Endodermal cell (in vitro differentiated cells): Measurements from ENCODE around the gene CREB3. TPM values are rescaled to one million over a fixed set of nuclear protein-coding genes. Genes with fewer than 3 reads are reported as not detected.

Experiments
- DNase-seq: peaks from one replicate; pipeline ENCODE4 v3.0.0-alpha.2; 2017
- H3K27ac ChIP-seq: 2 replicates; pipeline ENCODE4 v1.5.1; 2013; ENCODE audit warnings: mild to moderate bottlenecking, low read depth, low read length, moderate library complexity
- H3K27me3 ChIP-seq: 2 replicates; pipeline ENCODE4 v1.6.1; 2013; ENCODE audit warnings: mild to moderate bottlenecking, low read length, moderate library complexity; ENCODE audit not compliant: insufficient read depth, control insufficient read depth, poor library complexity, severe bottlenecking
- H3K36me3 ChIP-seq: 2 replicates; pipeline ENCODE4 v1.7.0; 2013; ENCODE audit warnings: mild to moderate bottlenecking, low read length, moderate library complexity; ENCODE audit not compliant: control insufficient read depth, insufficient read depth
- H3K4me1 ChIP-seq: one replicate; pipeline ENCODE4 v1.7.0; 2013; ENCODE audit warnings: low read length; ENCODE audit not compliant: control insufficient read depth, insufficient read depth
- H3K4me3 ChIP-seq: 2 replicates; pipeline ENCODE4 v1.5.1; 2013; ENCODE audit warnings: mild to moderate bottlenecking, low read length, moderate library complexity
- H3K9ac ChIP-seq: 2 replicates; pipeline ENCODE4 v1.6.1; 2013; ENCODE audit warnings: mild to moderate bottlenecking, low read length, moderate library complexity; ENCODE audit not compliant: poor library complexity, severe bottlenecking; ENCODE audit errors: extremely low read depth
- H3K9me3 ChIP-seq: 2 replicates; pipeline ENCODE4 v1.6.1; 2013; ENCODE audit warnings: mild to moderate bottlenecking, low read length, moderate library complexity; ENCODE audit not compliant: control insufficient read depth
- H3K27ac Mint-ChIP-seq: 2 replicates; pipeline ENCODE4 v1.8.0; 2020; ENCODE audit warnings: mixed read lengths
- H3K27me3 Mint-ChIP-seq: 2 replicates; pipeline ENCODE4 v1.8.0; 2021; ENCODE audit warnings: mild to moderate bottlenecking, mixed read lengths; ENCODE audit not compliant: insufficient read depth
- H3K36me3 Mint-ChIP-seq: 2 replicates; pipeline ENCODE4 v1.8.0; 2020; ENCODE audit warnings: low read depth, mixed read lengths
- H3K4me1 Mint-ChIP-seq: 2 replicates; pipeline ENCODE4 v1.8.0; 2020; ENCODE audit warnings: mixed read lengths
- H3K4me3 Mint-ChIP-seq: 2 replicates; pipeline ENCODE4 v1.8.0; 2020; ENCODE audit warnings: mild to moderate bottlenecking, moderate library complexity, mixed read lengths
- H3K9me3 Mint-ChIP-seq: 2 replicates; pipeline ENCODE4 v1.8.0; 2020; ENCODE audit warnings: mild to moderate bottlenecking, mixed read lengths
- CTCF ChIP-seq: fragments of 200-600 bp; sonication (generic); conservative IDR thresholded peaks from 2 replicates; pipeline ENCODE4 v1.5.0; 2021; ENCODE audit warnings: antibody characterized with exemption, mild to moderate bottlenecking
- WGBS, 2 experiments: methylation state at CpG; one replicate each; pipeline versions ENCODE4 v1.1.5 to v1.1.7; 2013; ENCODE audit warnings: missing lambda C conversion rate in 2 of 2, mixed read lengths in 1 of 2; ENCODE audit not compliant: insufficient coverage in 1 of 2, insufficient read length in 1 of 2; 5-methylcytosine and 5-hydroxymethylcytosine counted together
- total RNA-seq, 2 donors: library from RNA; stranded (reverse); fragmentation: NEBNext Ultra II Directional in 1 of 2; extraction: Animal tissue kit (Norgen Biotek cat#: 25700) in 1 of 2; gene quantifications; 2 replicates in 1 of 2; 3 replicates in 1 of 2; pipeline ENCODE4 v1.2.1, GENCODE V29; 2021

The CREB3 gene
- total RNA-seq, 2 donors from 2014 or later = 28.1 to 33.6 TPM

DNA sequence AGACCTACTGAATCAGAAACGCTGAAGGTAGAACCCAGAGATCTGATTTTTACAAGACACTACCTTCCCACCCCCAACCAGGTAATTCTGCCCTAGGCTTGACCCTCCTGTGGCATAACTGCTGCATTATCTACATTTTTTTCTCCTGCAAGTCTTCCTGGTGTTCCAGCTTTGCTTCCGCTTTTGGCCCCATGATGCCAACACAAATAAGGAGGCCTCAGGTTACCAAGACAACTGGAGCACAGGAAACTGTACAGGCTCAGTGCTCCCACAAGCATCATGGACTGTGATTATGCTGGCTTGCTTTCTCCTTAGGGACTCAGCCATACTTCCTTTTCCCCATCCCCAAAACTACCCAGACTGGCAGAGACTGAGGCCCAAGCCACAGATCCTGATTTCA, 28.2 kb downstream of the CREB3 start:
- Histone ChIP-seq H3K27ac (no peak overlapping the region), H3K4me1 (no peaks in the 10 kb centered on the region), H3K9me3 (no peaks in the 10 kb centered on the region), H3K27me3 (no peaks in the 10 kb centered on the region), H3K4me3 (no peak overlapping the region), H3K9ac (no peak overlapping the region), H3K36me3 (peaks cover 5% of the 10 kb centered on the region)
- 90 to 100% methylated on average over 1 to 2 of the region's 2 CpGs for WGBS, 2 experiments
- no peak for DNase-seq
- no peaks in the 10 kb centered on the region for H3K27me3 Mint-ChIP-seq
- H3K27ac Mint-ChIP-seq = no peak overlapping the region
- no peaks in the 10 kb centered on the region for H3K9me3 Mint-ChIP-seq
- no peak for TF ChIP-seq CTCF
- no peaks in the 10 kb centered on the region for H3K36me3 Mint-ChIP-seq
- H3K4me3 Mint-ChIP-seq = no peak overlapping the region
- H3K4me1 Mint-ChIP-seq = peaks cover 8% of the 10 kb centered on the region

GRCh38 chr9:35763181-35763580, 30.7 kb downstream of the CREB3 start:
- no peaks in the 10 kb centered on the region for H3K9me3 Mint-ChIP-seq
- 83% methylated on average over 2 of the region's 2 CpGs; no CpG with 5 or more reads in 1 of the 2 experiments for WGBS, 2 experiments
- no peak for DNase-seq
- no peaks in the 10 kb centered on the region for H3K27me3 ChIP-seq
- TF ChIP-seq CTCF = no peak
- H3K36me3 Mint-ChIP-seq = no peaks in the 10 kb centered on the region
- H3K4me1 ChIP-seq = no peaks in the 10 kb centered on the region
- H3K9me3 ChIP-seq = no peaks in the 10 kb centered on the region
- H3K27ac ChIP-seq = no peak overlapping the region
- no peaks in the 10 kb centered on the region for H3K27me3 Mint-ChIP-seq
- peaks cover 5% of the 10 kb centered on the region for H3K36me3 ChIP-seq
- H3K4me3 Mint-ChIP-seq = no peak overlapping the region
- no peak overlapping the region for H3K9ac ChIP-seq
- H3K4me3 ChIP-seq = no peak overlapping the region
- H3K4me1 Mint-ChIP-seq = peaks cover under 1% of the 10 kb centered on the region
- H3K27ac Mint-ChIP-seq = no peak overlapping the region

DNA sequence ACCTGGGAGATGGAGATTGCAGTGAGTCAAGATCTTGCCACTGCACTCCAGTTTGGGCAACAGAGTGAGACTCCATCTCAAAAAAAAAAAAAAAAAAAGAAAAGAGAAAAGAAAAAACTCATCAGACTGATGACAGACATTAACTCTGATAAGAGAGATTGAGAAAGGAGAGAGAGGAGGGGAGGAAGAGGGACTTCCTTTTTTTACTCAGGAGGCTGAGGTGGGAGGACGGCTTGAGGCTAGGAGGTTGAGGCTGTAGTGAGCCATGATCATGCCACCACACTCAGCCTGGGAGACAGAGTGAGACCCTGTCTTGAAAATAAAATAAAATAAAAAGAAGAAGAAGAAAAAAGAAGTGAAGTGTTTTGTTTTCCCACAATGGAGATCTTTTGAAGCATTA, 31.3 kb downstream of the CREB3 start:
- Mint-ChIP-seq H3K36me3 (no peaks in the 10 kb centered on the region), H3K27me3 (no peaks in the 10 kb centered on the region), H3K27ac (no peak overlapping the region), H3K9me3 (no peaks in the 10 kb centered on the region), H3K4me3 (no peak overlapping the region), H3K4me1 (no peaks in the 10 kb centered on the region)
- TF ChIP-seq CTCF = no peak
- Histone ChIP-seq H3K4me1 (no peaks in the 10 kb centered on the region), H3K4me3 (no peak overlapping the region), H3K27ac (no peak overlapping the region), H3K9me3 (no peaks in the 10 kb centered on the region), H3K27me3 (no peaks in the 10 kb centered on the region), H3K36me3 (peaks cover 5% of the 10 kb centered on the region), H3K9ac (no peak overlapping the region)
- DNase-seq = no peak
- WGBS, 2 experiments = 94% methylated on average over 1 of the region's 1 CpG; no CpG with 5 or more reads in 1 of the 2 experiments
